IMR-90 (cell line): ENCODE results near the gene CARM1. TPM values are rescaled to one million over a fixed set of nuclear protein-coding genes. Genes with fewer than 3 reads are reported as not detected.

ENCODE experiments used
- ATAC-seq: fragments of 200-7000 bp; cut with Tn5 transposase; 2 replicates; pipeline ENCODE4 v1.9.1; 2020; ENCODE audit warnings: low read depth, mild to moderate bottlenecking, moderate library complexity
- BruUV-seq: library from RNA; stranded (reverse); fragments of 400-500 nt; replicated peaks from 2 replicates; lab custom pipeline; 2021; lab: Mats Ljungman, UMichigan
- CTCF ChIA-PET: fragments of 300-600 bp; formaldehyde crosslinking; extraction: SDS; loops from one replicate; lab custom pipeline; 2021; ENCODE audit warnings: antibody characterized with exemption; lab: Yijun Ruan, JAX
- POLR2A ChIA-PET: fragments of 300-600 bp; sonication (Branson Sonifier 250); formaldehyde crosslinking; loops from one replicate; lab custom pipeline; 2022; ENCODE audit warnings: antibody characterized with exemption; ENCODE audit not compliant: unreplicated experiment; lab: Charles Lee
- DNase-seq: peaks from one replicate; pipeline ENCODE4 v3.0.0; 2013
- H2AFZ ChIP-seq: replicated peaks from 2 replicates; pipeline ENCODE3; 2013; ENCODE audit warnings: low read length, mild to moderate bottlenecking; ENCODE audit not compliant: poor library complexity
- H2AK5ac ChIP-seq: 2 replicates; pipeline ENCODE4 v1.6.1; 2013; ENCODE audit warnings: low read depth, low read length, inconsistent platforms
- H2AK9ac ChIP-seq: replicated peaks from 2 replicates; pipeline ENCODE3; 2013; ENCODE audit warnings: mild to moderate bottlenecking, low read depth, low read length, moderate library complexity; ENCODE audit not compliant: poor library complexity
- H2BK120ac ChIP-seq: 2 replicates; pipeline ENCODE4 v1.6.1; 2013; ENCODE audit warnings: low read depth, low read length, inconsistent platforms
- H2BK15ac ChIP-seq: 3 replicates; pipeline ENCODE4 v1.6.1; 2013; ENCODE audit warnings: low read depth, low read length, inconsistent platforms
- H2BK20ac ChIP-seq: 2 replicates; pipeline ENCODE4 v1.6.1; 2013; ENCODE audit warnings: low read depth, mild to moderate bottlenecking, inconsistent platforms, low read length, moderate library complexity
- H2BK5ac ChIP-seq: 2 replicates; pipeline ENCODE4 v1.6.1; 2013; ENCODE audit warnings: mild to moderate bottlenecking, low read depth, low read length, inconsistent platforms; ENCODE audit not compliant: poor library complexity, severe bottlenecking
- H3K14ac ChIP-seq: replicated peaks from 2 replicates; pipeline ENCODE4 v1.6.1; 2013; ENCODE audit warnings: low read depth, low read length, inconsistent platforms
- H3K18ac ChIP-seq: 2 replicates; pipeline ENCODE4 v1.6.1; 2013; ENCODE audit warnings: low read depth, low read length, control low read depth
- H3K23ac ChIP-seq: 2 replicates; pipeline ENCODE4 v1.6.1; 2013; ENCODE audit warnings: low read depth, low read length, inconsistent platforms
- H3K27ac ChIP-seq: 2 replicates; pipeline ENCODE4 v1.5.1; 2013; ENCODE audit warnings: mild to moderate bottlenecking, control low read depth, low read length; ENCODE audit not compliant: insufficient read depth
- H3K27me3 ChIP-seq: 2 replicates; pipeline ENCODE4 v1.6.1; 2013; ENCODE audit warnings: low read length; ENCODE audit not compliant: control insufficient read depth, insufficient read depth
- H3K36me3 ChIP-seq: 2 replicates; pipeline ENCODE4 v1.6.1; 2013; ENCODE audit warnings: low read length, mixed read lengths; ENCODE audit not compliant: control insufficient read depth, insufficient read depth
- H3K4ac ChIP-seq: 2 replicates; pipeline ENCODE4 v1.6.1; 2013; ENCODE audit warnings: low read depth, low read length, inconsistent platforms
- H3K4me1 ChIP-seq: 2 replicates; pipeline ENCODE4 v1.6.1; 2013; ENCODE audit warnings: low read length, mixed read lengths; ENCODE audit not compliant: control insufficient read depth, insufficient read depth
- H3K4me2 ChIP-seq: 2 replicates; pipeline ENCODE4 v1.6.1; 2013; ENCODE audit warnings: low read depth, mild to moderate bottlenecking, control low read depth, low read length, moderate library complexity
- H3K4me3 ChIP-seq: 2 replicates; pipeline ENCODE4 v1.5.1; 2013; ENCODE audit warnings: low read depth, mild to moderate bottlenecking, control low read depth, low read length, moderate library complexity; ENCODE audit not compliant: insufficient read depth
- H3K56ac ChIP-seq: 2 replicates; pipeline ENCODE4 v1.6.1; 2013; ENCODE audit warnings: low read length, inconsistent platforms; ENCODE audit not compliant: insufficient read depth; ENCODE audit errors: extremely low read depth
- H3K79me1 ChIP-seq, 2 experiments: 2 replicates each; pipeline ENCODE4 v1.6.1; 2013; ENCODE audit warnings: low read length in 2 of 2, inconsistent platforms in 1 of 2, low read depth in 1 of 2
- H3K9ac ChIP-seq: 2 replicates; pipeline ENCODE4 v1.6.1; 2013; ENCODE audit warnings: low read depth, low read length, control low read depth
- H3K9me1 ChIP-seq: 2 replicates; pipeline ENCODE4 v1.6.1; 2013; ENCODE audit warnings: low read length, inconsistent platforms; ENCODE audit not compliant: insufficient read depth
- H3K9me3 ChIP-seq: 2 replicates; pipeline ENCODE4 v1.6.1; 2013; ENCODE audit warnings: low read length; ENCODE audit not compliant: control insufficient read depth, insufficient read depth
- H4K20me1 ChIP-seq: 2 replicates; pipeline ENCODE4 v1.6.1; 2013; ENCODE audit warnings: low read length, inconsistent platforms; ENCODE audit not compliant: insufficient read depth
- H4K5ac ChIP-seq: 2 replicates; pipeline ENCODE4 v1.6.1; 2013; ENCODE audit warnings: mild to moderate bottlenecking, low read depth, low read length, control low read depth
- H4K8ac ChIP-seq, 2 experiments: 2 replicates each; pipeline ENCODE4 v1.6.1; 2013; ENCODE audit warnings: low read depth in 2 of 2, low read length in 2 of 2, control low read depth in 1 of 2, inconsistent platforms in 1 of 2
- H4K91ac ChIP-seq: 2 replicates; pipeline ENCODE4 v1.6.1; 2013; ENCODE audit warnings: low read depth, low read length, inconsistent platforms; ENCODE audit not compliant: insufficient read depth
- CHD1 ChIP-seq: IDR thresholded peaks from 2 replicates; pipeline ENCODE4 v1.6.1; 2012; ENCODE audit warnings: low read depth, low read length, improper control_type of control experiment
- MAFK ChIP-seq: IDR thresholded peaks from 2 replicates; pipeline ENCODE4 v1.6.1; 2012; ENCODE audit warnings: low read depth, low read length, improper control_type of control experiment
- MAZ ChIP-seq: IDR thresholded peaks from 2 replicates; pipeline ENCODE4 v1.6.1; 2012; ENCODE audit warnings: low read depth, mild to moderate bottlenecking, low read length, improper control_type of control experiment, moderate library complexity, borderline replicate concordance
- MXI1 ChIP-seq: IDR thresholded peaks from 2 replicates; pipeline ENCODE4 v1.6.1; 2012; ENCODE audit warnings: low read depth, mild to moderate bottlenecking, low read length, moderate library complexity, borderline replicate concordance
- NFE2L2 ChIP-seq: fragments of 150-350 bp; IDR thresholded peaks from 2 replicates; pipeline ENCODE4 v1.6.1; 2016; ENCODE audit warnings: low read depth, mild to moderate bottlenecking, low read length
- POLR2A ChIP-seq: IDR thresholded peaks from 2 replicates; pipeline ENCODE4 v1.6.1; 2012; ENCODE audit warnings: mild to moderate bottlenecking, low read depth, low read length
- RCOR1 ChIP-seq: IDR thresholded peaks from 2 replicates; pipeline ENCODE4 v1.6.1; 2012; ENCODE audit warnings: mild to moderate bottlenecking, low read length, improper control_type of control experiment; ENCODE audit not compliant: insufficient replicate concordance
- RFX5 ChIP-seq: IDR thresholded peaks from 2 replicates; pipeline ENCODE4 v1.8.0; 2012; ENCODE audit warnings: low read depth, mild to moderate bottlenecking, low read length, moderate library complexity
- SMC3 ChIP-seq: fragments of 150-350 bp; IDR thresholded peaks from 2 replicates; pipeline ENCODE4 v1.6.1; 2016; ENCODE audit warnings: low read depth, mild to moderate bottlenecking, antibody characterized with exemption, low read length, moderate library complexity
- WGBS, 2 experiments: methylation state at CpG; one replicate each; pipeline versions ENCODE4 v1.1.5 to v1.1.7; 2013; ENCODE audit warnings: missing lambda C conversion rate in 2 of 2; ENCODE audit not compliant: insufficient read length in 1 of 2; ENCODE audit errors: extremely low coverage in 2 of 2; 5-methylcytosine and 5-hydroxymethylcytosine counted together
- dilution Hi-C: fragments of 300-500 bp; cut with HindIII; formaldehyde crosslinking; loops from one replicate; pipeline ENCODE4 v1.14.3; 2018; ENCODE audit warnings: low sequenced_read_pairs; ENCODE audit not compliant: unreplicated experiment
- in situ Hi-C: fragments of 300-500 bp; cut with MboI; formaldehyde crosslinking; loops from 3 replicates; pipeline ENCODE4 v1.14.3; 2019; ENCODE audit warnings: low sequenced_read_pairs, inconsistent platforms, mixed read lengths
- intact Hi-C: fragments of 100-400 bp; cut with micrococcal nuclease; formaldehyde crosslinking; loops from 2 replicates; pipeline ENCODE4 v1.10.0; 2022
- polyA plus RNA-seq, 3 experiments: library from polyadenylated mRNA; depleted of rRNA; stranded (reverse); fragments of >200 nt; gene quantifications; 2 replicates each; pipeline ENCODE4 v1.2.3, GENCODE V29; 2012; ENCODE audit warnings: low replicate concordance in 1 of 3
- total RNA-seq: library from RNA; depleted of rRNA; stranded (reverse); fragments of >200 nt; gene quantifications from 2 replicates; pipeline ENCODE4 v1.2.3, GENCODE V29; 2012
- TF ChIP-seq, protein P1 (sequence below): fragments of 150-350 bp; IDR thresholded peaks from 2 replicates; pipeline ENCODE4 v1.6.1; 2017; ENCODE audit warnings: mild to moderate bottlenecking, antibody characterized with exemption, low read length, low read depth

Gene CARM1
- total and polyA plus RNA-seq, 2 of the 4 experiments (the other 2 are of a cell fraction): 20.3 to 67.1 TPM

DNA sequence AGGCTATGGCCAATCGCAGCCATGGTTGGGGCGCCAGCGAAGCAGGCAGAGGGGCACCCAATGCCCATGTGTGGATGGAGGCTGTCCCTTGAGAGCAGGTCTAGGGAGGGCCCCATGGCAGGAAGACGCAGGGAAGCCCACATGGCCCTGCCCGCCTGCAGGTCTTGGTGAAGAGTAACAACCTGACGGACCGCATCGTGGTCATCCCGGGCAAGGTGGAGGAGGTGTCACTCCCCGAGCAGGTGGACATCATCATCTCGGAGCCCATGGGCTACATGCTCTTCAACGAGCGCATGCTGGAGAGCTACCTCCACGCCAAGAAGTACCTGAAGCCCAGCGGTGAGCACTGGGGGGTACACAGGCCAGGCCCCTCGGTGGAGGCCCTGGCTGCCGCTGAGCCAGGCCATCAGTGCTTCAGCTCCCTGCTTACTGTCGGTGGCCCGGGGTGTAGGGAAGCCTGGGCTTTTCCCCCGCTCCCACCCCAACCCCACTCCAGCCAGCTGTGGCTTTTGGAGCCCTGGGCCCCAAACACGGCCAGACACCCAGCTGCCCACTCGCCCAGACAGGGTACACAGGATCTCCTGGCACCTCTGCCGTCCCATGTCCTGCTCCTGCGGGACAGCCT is 42.5 kb downstream of the CARM1 start:
- intact Hi-C loops (no loop called here), dilution Hi-C loops (no loop called here), in situ Hi-C loops (no loop called here)
- H2AFZ ChIP-seq: no peak overlapping the region
- no peaks in the 10 kb centered on the region for H3K27me3 ChIP-seq
- no peak overlapping the region for H2AK5ac ChIP-seq
- peaks cover 46% of the 10 kb centered on the region for H3K36me3 ChIP-seq
- H2AK9ac ChIP-seq: peak overlapping the region; percentile 28
- no peak overlapping the region for H3K14ac ChIP-seq
- no TSS peak for BruUV-seq
- ChIA-PET POLR2A (no interaction called here), CTCF (no interaction called here)
- H3K27ac ChIP-seq: no peak overlapping the region
- no peak overlapping the region for H3K4me2 ChIP-seq
- H3K4me1 ChIP-seq: peaks cover 12% of the 10 kb centered on the region
- H3K4ac ChIP-seq: no peak overlapping the region
- H4K8ac ChIP-seq: no peak overlapping the region
- H3K23ac ChIP-seq: no peak overlapping the region
- peaks cover 9 to 27% of the 10 kb centered on the region in 2 experiments; a peak in 3 of 4 replicates for H3K79me1 ChIP-seq
- WGBS, 2 experiments: 98% methylated on average over 8 of the region's 24 CpGs; no CpG with 5 or more reads in 1 of the 2 experiments
- no peak overlapping the region for H3K4me3 ChIP-seq
- DNase-seq (no peak), ATAC-seq (no peak)
- TF ChIP-seq MAFK (no peak), MXI1 (no peak), NFE2L2 (no peak), RCOR1 (no peak), RFX5 (no peak), POLR2A (no peak), MAZ (no peak), SMC3 (no peak), CHD1 (no peak)
- TF ChIP-seq, protein P1, sequence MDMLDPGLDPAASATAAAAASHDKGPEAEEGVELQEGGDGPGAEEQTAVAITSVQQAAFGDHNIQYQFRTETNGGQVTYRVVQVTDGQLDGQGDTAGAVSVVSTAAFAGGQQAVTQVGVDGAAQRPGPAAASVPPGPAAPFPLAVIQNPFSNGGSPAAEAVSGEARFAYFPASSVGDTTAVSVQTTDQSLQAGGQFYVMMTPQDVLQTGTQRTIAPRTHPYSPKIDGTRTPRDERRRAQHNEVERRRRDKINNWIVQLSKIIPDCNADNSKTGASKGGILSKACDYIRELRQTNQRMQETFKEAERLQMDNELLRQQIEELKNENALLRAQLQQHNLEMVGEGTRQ: no peak
- no peak overlapping the region for H4K5ac ChIP-seq
- no peaks in the 10 kb centered on the region for H3K9me3 ChIP-seq
- H2BK20ac ChIP-seq: no peak overlapping the region
- no peaks in the 10 kb centered on the region for H3K9me1 ChIP-seq
- H4K91ac ChIP-seq: no peak overlapping the region
- H3K9ac ChIP-seq: no peak overlapping the region
- no peak overlapping the region for H3K56ac ChIP-seq
- no peak overlapping the region for H2BK15ac ChIP-seq
- H2BK5ac ChIP-seq: no peak overlapping the region
- no peak overlapping the region for H2BK120ac ChIP-seq
- no peak overlapping the region for H3K18ac ChIP-seq
- H4K20me1 ChIP-seq: peaks cover 14% of the 10 kb centered on the region
